ENCODE measurements around the gene MRPS10. TPM values are rescaled to one million over a fixed set of nuclear protein-coding genes. Genes with fewer than 3 reads are reported as not detected.

The MRPS10 gene
- total RNA-seq, 2 donors from 2014 or later, result 27.9 to 52.4 TPM

DNA sequence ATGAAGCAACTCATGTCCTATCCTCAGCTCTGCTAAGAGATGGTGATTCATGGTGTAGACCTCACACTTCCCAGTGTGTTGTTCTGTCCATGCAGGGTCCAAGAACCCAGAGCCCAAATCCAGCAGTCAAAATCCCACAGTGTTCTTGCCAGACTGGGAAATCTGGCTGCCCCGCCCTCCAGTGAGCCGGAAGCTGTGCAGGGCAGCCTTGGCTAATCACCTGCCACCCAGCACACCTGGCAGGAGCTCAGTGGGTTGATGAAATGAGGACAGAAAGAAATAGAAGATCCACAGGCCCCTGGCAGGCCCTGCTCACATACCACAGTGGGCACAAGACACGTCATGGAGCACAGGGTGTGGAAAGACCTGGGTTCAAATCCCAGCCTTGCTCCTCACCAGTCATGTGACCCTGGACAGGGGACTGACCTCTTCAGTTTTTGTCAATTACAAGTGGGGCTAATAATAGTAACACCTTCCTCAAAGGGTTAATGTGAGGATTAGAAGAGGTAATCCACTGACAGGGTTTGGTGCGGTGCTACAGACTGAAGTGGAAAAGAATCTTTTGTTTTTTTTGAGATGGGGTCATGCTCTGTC, 58.1 kb downstream of the MRPS10 start:
- Histone ChIP-seq H3K4me1 (no peaks in the 10 kb centered on the region), H3K4me3 (no peak overlapping the region), H3K27ac (no peak overlapping the region), H3K27me3 (no peaks in the 10 kb centered on the region), H3K9me3 (no peaks in the 10 kb centered on the region), H3K36me3 (no peaks in the 10 kb centered on the region)
- TF ChIP-seq, protein P1, sequence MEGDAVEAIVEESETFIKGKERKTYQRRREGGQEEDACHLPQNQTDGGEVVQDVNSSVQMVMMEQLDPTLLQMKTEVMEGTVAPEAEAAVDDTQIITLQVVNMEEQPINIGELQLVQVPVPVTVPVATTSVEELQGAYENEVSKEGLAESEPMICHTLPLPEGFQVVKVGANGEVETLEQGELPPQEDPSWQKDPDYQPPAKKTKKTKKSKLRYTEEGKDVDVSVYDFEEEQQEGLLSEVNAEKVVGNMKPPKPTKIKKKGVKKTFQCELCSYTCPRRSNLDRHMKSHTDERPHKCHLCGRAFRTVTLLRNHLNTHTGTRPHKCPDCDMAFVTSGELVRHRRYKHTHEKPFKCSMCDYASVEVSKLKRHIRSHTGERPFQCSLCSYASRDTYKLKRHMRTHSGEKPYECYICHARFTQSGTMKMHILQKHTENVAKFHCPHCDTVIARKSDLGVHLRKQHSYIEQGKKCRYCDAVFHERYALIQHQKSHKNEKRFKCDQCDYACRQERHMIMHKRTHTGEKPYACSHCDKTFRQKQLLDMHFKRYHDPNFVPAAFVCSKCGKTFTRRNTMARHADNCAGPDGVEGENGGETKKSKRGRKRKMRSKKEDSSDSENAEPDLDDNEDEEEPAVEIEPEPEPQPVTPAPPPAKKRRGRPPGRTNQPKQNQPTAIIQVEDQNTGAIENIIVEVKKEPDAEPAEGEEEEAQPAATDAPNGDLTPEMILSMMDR (IDR thresholded peaks at IDR 0.05), result no peak
- no peak for DNase-seq (ENCODE audit: low spot score)

DNA sequence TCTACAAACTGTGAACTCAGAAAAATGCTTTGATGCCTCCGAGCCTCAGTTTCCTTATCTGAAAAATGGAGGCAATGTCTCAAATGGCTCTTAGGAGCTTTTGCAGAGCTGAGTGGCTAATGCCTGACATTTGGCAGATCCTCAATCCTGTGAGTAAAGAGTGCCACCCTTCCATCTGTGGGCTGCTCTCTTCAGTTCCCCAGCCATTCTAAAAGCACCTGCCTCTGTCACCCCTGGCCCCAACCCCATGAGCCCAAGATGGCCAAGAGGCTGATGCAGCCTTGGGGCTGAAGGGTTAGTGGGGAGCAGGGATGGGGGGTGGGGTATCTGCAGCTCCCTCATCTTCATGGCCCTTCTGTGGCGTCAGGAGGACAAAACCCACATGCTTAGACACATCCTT, 59.0 kb downstream of the MRPS10 start:
- H3K9me3 ChIP-seq, result no peaks in the 10 kb centered on the region
- H3K4me1 ChIP-seq, result no peaks in the 10 kb centered on the region
- no peaks in the 10 kb centered on the region for H3K36me3 ChIP-seq
- TF ChIP-seq, protein P1 (IDR thresholded peaks at IDR 0.05), result no peak
- H3K27me3 ChIP-seq, result no peaks in the 10 kb centered on the region
- no peak for DNase-seq (ENCODE audit: low spot score)
- H3K27ac ChIP-seq, result no peak overlapping the region
- no peak overlapping the region for H3K4me3 ChIP-seq

DNA sequence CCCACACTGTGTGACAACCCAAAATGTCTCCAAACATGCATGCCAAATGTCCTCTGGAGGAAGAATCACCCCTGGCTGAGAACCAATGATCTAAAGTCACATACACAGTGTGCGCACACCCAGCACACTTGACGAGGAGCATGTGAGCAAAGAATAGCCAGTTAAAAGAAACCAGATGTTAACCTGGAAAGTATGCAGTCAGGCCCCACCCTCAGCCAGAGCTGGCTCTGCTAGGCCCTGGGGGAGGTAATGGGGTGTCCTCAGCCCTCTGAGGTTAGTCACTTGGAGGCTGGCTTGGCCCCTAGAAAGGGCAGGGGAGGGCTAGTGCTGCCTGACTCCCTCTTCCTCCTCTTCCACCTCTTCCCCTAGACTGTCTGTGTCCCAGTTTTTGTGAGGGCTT, 59.6 kb downstream of the MRPS10 start:
- Histone ChIP-seq H3K4me1 (no peaks in the 10 kb centered on the region), H3K27me3 (no peaks in the 10 kb centered on the region), H3K36me3 (no peaks in the 10 kb centered on the region), H3K9me3 (no peaks in the 10 kb centered on the region), H3K27ac (no peak overlapping the region), H3K4me3 (no peak overlapping the region)
- DNase-seq (ENCODE audit: low spot score), result no peak
- TF ChIP-seq, protein P1 (IDR thresholded peaks at IDR 0.05), result no peak

Other genes starting within 250 kb of the MRPS10 start
- 10 to 100 TPM; 21.9 to 35.8 TPM for gene TAF8, start 167.3 kb downstream of the MRPS10 start, total RNA-seq
- gene C6orf132, start 75.2 kb downstream of the MRPS10 start, total RNA-seq, result 1 to 10 TPM; 1.9 to 2.8 TPM
- gene GUCA1A, start 44.5 kb downstream of the MRPS10 start, total RNA-seq, result not detected
- gene GUCA1B, start 22.9 kb downstream of the MRPS10 start, total RNA-seq, result under 1 TPM; 0.74 to 0.83 TPM
- 1 to 10 TPM; 1.9 to 2.5 TPM for gene TRERF1, start 234.1 kb upstream of the MRPS10 start, total RNA-seq

Data from right atrium auricular region (tissue), 2 donors.